K562 (cell line): ENCODE measurements around the gene GLE1. TPM values are rescaled to one million over a fixed set of nuclear protein-coding genes. Genes with fewer than 3 reads are reported as not detected.
A peak's percentile ranks its signal among the peaks of the same experiment; 100 is the strongest.

Experiments used
- ATAC-seq: fragments of 200-7000 bp; cut with Tn5 transposase; 3 replicates; pipeline ENCODE4 v1.9.1; 2020; ENCODE audit warnings: moderate library complexity
- BruUV-seq: library from RNA; stranded (reverse); fragments of 400-500 nt; replicated peaks from 2 replicates; lab custom pipeline; 2021; lab: Mats Ljungman, UMichigan
- CTCF ChIA-PET: fragments of 300-600 bp; formaldehyde crosslinking; extraction: SDS; loops from one replicate; lab custom pipeline; 2021; ENCODE audit warnings: low intra/inter-chr PET ratio; lab: Yijun Ruan, JAX
- POLR2A ChIA-PET: fragments of 300-600, 350-650 bp; sonication (Branson Sonifier 250); formaldehyde crosslinking; extraction: SDS; loops from one replicate; lab custom pipeline; 2021; ENCODE audit warnings: antibody characterized with exemption, inconsistent platforms; lab: Yijun Ruan, JAX
- DNase-seq, 4 experiments: peaks; one replicate each; pipeline versions ENCODE4 v3.0.0 to v3.0.0-alpha.2; 2011 to 2018; ENCODE audit warnings: low spot score in 3 of 4, mixed read lengths in 3 of 4; ENCODE audit errors: extremely low read depth in 1 of 4
- FAIRE-seq: peaks from 2 replicates; lab custom pipeline; 2011; peaks lifted over from hg19 to GRCh38; lab: Jason Lieb, UNC
- H2AFZ ChIP-seq: 2 replicates; pipeline ENCODE4 v1.6.0; 2011; ENCODE audit warnings: low read depth, low read length, control low read depth, inconsistent platforms
- H3K27ac ChIP-seq: fragments of 200-600 bp; 3 replicates; pipeline ENCODE4 v1.8.0; 2011; ENCODE audit warnings: low read depth, mild to moderate bottlenecking, control low read depth, inconsistent platforms, low read length, moderate library complexity, mixed read lengths; ENCODE audit errors: extremely low read depth
- H3K27me3 ChIP-seq, 2 experiments: fragments of 300-600 bp in 1 of 2; 2 replicates in 1 of 2; 3 replicates in 1 of 2; pipeline versions ENCODE4 v1.6.0 to v1.8.0; 2011; ENCODE audit warnings: inconsistent platforms in 2 of 2, low read length in 2 of 2, mild to moderate bottlenecking in 1 of 2, mixed read lengths in 1 of 2, moderate library complexity in 1 of 2; ENCODE audit not compliant: control insufficient read depth in 2 of 2, insufficient read depth in 2 of 2
- H3K36me3 ChIP-seq: fragments of 300-600 bp; 3 replicates; pipeline ENCODE4 v1.8.0; 2011; ENCODE audit warnings: mild to moderate bottlenecking, low read length, inconsistent platforms; ENCODE audit not compliant: control insufficient read depth, insufficient read depth
- H3K4me1 ChIP-seq, 2 experiments: fragments of 200-600 bp in 1 of 2; replicated peaks in 1 of 2; 2 replicates in 1 of 2; 3 replicates in 1 of 2; pipeline versions ENCODE4 v1.5.1 to v1.8.0; 2011; ENCODE audit warnings: inconsistent platforms in 2 of 2, low read length in 2 of 2, mild to moderate bottlenecking in 1 of 2, mixed read lengths in 1 of 2, moderate library complexity in 1 of 2; ENCODE audit not compliant: control insufficient read depth in 2 of 2, insufficient read depth in 2 of 2
- H3K4me2 ChIP-seq: 2 replicates; pipeline ENCODE4 v1.6.1; 2011; ENCODE audit warnings: low read length, control low read depth, inconsistent platforms, mixed read lengths; ENCODE audit not compliant: insufficient read depth
- H3K4me3 ChIP-seq: fragments of 200-600 bp; sonication (generic), shearing (Covaris generic); 2 replicates; pipeline ENCODE4 v1.5.1; 2016; ENCODE audit warnings: control low read depth, inconsistent platforms
- H3K79me2 ChIP-seq: fragments of 200-600 bp; 3 replicates; pipeline ENCODE4 v1.8.0; 2011; ENCODE audit warnings: low read length, inconsistent platforms; ENCODE audit not compliant: control insufficient read depth, insufficient read depth
- H3K9ac ChIP-seq, 2 experiments: 2 replicates each; pipeline versions ENCODE4 v1.6.0 to v1.6.1; 2011; ENCODE audit warnings: low read depth in 2 of 2, low read length in 2 of 2, control low read depth in 1 of 2, inconsistent platforms in 1 of 2, mild to moderate bottlenecking in 1 of 2, mixed read lengths in 1 of 2; ENCODE audit not compliant: insufficient read depth in 1 of 2
- H3K9me1 ChIP-seq: one replicate; pipeline ENCODE4 v1.6.0; 2011; ENCODE audit warnings: inconsistent platforms, mild to moderate bottlenecking, low read length, moderate library complexity; ENCODE audit not compliant: control insufficient read depth, insufficient read depth
- H3K9me3 ChIP-seq: replicated peaks from 2 replicates; pipeline ENCODE4 v1.5.1; 2011; ENCODE audit warnings: low read depth, low read length, inconsistent platforms; ENCODE audit not compliant: control insufficient read depth, insufficient read depth
- H4K20me1 ChIP-seq: replicated peaks from 2 replicates; pipeline ENCODE4 v1.6.1; 2011; ENCODE audit warnings: low read length, inconsistent platforms, mixed read lengths; ENCODE audit not compliant: control insufficient read depth, insufficient read depth
- CTCF ChIP-seq, 3 experiments: IDR thresholded peaks in 2 of 3; conservative IDR thresholded peaks in 1 of 3; 2 replicates each; pipeline ENCODE4 v1.5.1; 2011 to 2012; ENCODE audit warnings: low read length in 3 of 3, mild to moderate bottlenecking in 3 of 3, control low read depth in 2 of 3, improper control_type of control experiment in 1 of 3, inconsistent platforms in 1 of 3, low read depth in 1 of 3, mixed read lengths in 1 of 3, moderate library complexity in 1 of 3; ENCODE audit not compliant: insufficient read depth in 2 of 3
- MEIS2 ChIP-seq: fragments of 450-650 bp; IDR thresholded peaks from 2 replicates; pipeline ENCODE4 v1.6.1; 2014; ENCODE audit warnings: mild to moderate bottlenecking; ENCODE audit not compliant: partially characterized antibody
- WGBS: fragments of 100-300 bp; shearing (Covaris generic); methylation state at CpG from one replicate; pipeline ENCODE4 v1.1.6; 2016; ENCODE audit warnings: low coverage, mixed read lengths; ENCODE audit not compliant: insufficient coverage; ENCODE audit errors: missing lambda C conversion rate; 5-methylcytosine and 5-hydroxymethylcytosine counted together
- in situ Hi-C: fragments of 300-500 bp; cut with MboI; formaldehyde crosslinking; loops from 4 replicates; pipeline ENCODE4 v1.15.0; 2018; ENCODE audit warnings: inconsistent platforms, mixed read lengths
- intact Hi-C: fragments of 100-400 bp; cut with micrococcal nuclease; formaldehyde crosslinking; loops from 2 replicates; pipeline ENCODE4 v1.14.2; 2022
- polyA plus RNA-seq, 8 experiments: library from polyadenylated mRNA; depleted of rRNA in 4 of 8; stranded (reverse) in 5 of 8; unstranded in 3 of 8; fragments of >200 nt; fragmentation: Nextera tagmentation in 2 of 8; fragmentation: Illumina TruSeq in 1 of 8; extraction: Ambion mirVana in 2 of 8; extraction: Trizol in 1 of 8; gene quantifications; 2 replicates each; pipeline versions ENCODE4 v1.2.1 to v1.2.3, GENCODE V29; 2011 to 2014; ENCODE audit warnings: inconsistent platforms in 1 of 8, missing spikeins in 1 of 8
- total RNA-seq, 7 experiments: library from RNA; depleted of rRNA in 6 of 7; stranded (reverse); fragments of >200 nt in 6 of 7; fragmentation: Illumina TruSeq in 2 of 7; extraction: Trizol in 2 of 7; gene quantifications; 2 replicates each; pipeline versions ENCODE4 v1.2.1 to v1.2.3, GENCODE V29; 2011 to 2021; ENCODE audit warnings: low replicate concordance in 1 of 7

Gene GLE1
- total and polyA plus RNA-seq, 9 of the 15 experiments (the other 6 are each of a cell fraction or from before 2014, with no cell fraction given): 15.9 to 44.8 (median 37.6) TPM

GRCh38 chr9:128497824-128498610 is 6.5 kb upstream of the GLE1 start:
- 0 out of 4 replicates have a peak overlapping the region, but pooled peaks of 1 of the 2 experiments have one; percentile 11 for H3K9ac ChIP-seq
- BruUV-seq: no TSS peak
- no peaks in the 10 kb centered on the region for H3K27me3 ChIP-seq
- ATAC-seq (no peak), DNase-seq (no peak), FAIRE-seq (no peak)
- no peaks in the 10 kb centered on the region for H3K79me2 ChIP-seq
- H3K36me3 ChIP-seq: peaks cover 88% of the 10 kb centered on the region
- intact Hi-C loops: no loop called here
- H3K27ac ChIP-seq: no peak overlapping the region
- no peaks in the 10 kb centered on the region for H4K20me1 ChIP-seq
- H3K4me3 ChIP-seq: no peak overlapping the region
- no peak for TF ChIP-seq MEIS2
- TF ChIP-seq CTCF (IDR thresholded peaks at IDR 0.05 in 2 of 3, conservative IDR thresholded peaks at IDR 0.05 in 1 of 3; ENCODE audit: insufficient read depth in 2 of 3, low read depth in 1 of 3, low read length in 3 of 3): peak in 1 of 3 experiments; percentile 3; a peak in 1 of 6 replicates
- peaks cover 12 to 17% of the 10 kb centered on the region in 2 experiments for H3K4me1 ChIP-seq
- no peaks in the 10 kb centered on the region for H3K9me1 ChIP-seq
- ChIA-PET CTCF (no interaction called here), POLR2A (interaction anchor here (0.6 to 1.3 kb wide), 3 partner anchors 53 to 112 kb away, joined by 3 read pairs; no protein-coding TSS in a partner anchor)
- 86% methylated on average over 10 of the region's 11 CpGs for WGBS
- no peak overlapping the region for H3K4me2 ChIP-seq
- H3K9me3 ChIP-seq: no peaks in the 10 kb centered on the region
- in situ Hi-C loops: no loop called here
- no peak overlapping the region for H2AFZ ChIP-seq
